ENCODE data around the gene ATXN1L.

DNA sequence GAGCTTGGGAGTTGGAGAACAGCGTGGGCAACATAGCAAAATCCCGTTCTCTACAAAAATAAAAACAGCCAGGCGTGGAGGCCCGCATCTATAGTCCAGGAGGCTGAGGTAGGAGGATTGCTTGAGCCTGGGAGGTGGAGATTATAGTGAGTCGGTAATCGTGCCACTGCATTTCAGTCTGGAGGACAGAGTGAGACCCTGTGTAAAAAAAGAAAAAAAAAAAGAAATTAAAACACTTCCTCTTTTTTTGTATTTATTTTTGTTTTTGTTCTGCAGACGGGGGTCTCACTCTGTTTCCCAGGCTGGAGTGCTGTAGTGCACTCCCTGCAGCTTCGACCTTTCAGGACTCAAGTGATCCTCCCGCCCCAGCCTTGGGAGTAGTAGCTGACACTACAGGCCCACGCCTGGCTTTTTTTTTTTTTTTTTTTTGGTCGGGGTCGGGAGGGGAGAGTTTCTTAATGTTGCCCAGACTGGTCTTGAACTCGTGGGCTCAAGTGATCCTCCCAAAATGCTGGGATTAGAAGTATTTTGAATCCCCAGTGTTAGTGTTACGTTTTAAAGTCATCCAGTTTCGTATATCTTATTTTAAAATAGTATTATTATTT lies 51.1 kb downstream of the ATXN1L start:
- TF ChIP-seq, protein P1, sequence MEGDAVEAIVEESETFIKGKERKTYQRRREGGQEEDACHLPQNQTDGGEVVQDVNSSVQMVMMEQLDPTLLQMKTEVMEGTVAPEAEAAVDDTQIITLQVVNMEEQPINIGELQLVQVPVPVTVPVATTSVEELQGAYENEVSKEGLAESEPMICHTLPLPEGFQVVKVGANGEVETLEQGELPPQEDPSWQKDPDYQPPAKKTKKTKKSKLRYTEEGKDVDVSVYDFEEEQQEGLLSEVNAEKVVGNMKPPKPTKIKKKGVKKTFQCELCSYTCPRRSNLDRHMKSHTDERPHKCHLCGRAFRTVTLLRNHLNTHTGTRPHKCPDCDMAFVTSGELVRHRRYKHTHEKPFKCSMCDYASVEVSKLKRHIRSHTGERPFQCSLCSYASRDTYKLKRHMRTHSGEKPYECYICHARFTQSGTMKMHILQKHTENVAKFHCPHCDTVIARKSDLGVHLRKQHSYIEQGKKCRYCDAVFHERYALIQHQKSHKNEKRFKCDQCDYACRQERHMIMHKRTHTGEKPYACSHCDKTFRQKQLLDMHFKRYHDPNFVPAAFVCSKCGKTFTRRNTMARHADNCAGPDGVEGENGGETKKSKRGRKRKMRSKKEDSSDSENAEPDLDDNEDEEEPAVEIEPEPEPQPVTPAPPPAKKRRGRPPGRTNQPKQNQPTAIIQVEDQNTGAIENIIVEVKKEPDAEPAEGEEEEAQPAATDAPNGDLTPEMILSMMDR (IDR thresholded peaks at IDR 0.05 in 4 of 5, conservative IDR thresholded peaks at IDR 0.05 in 1 of 5): no peak
- TF ChIP-seq POLR2A (IDR thresholded peaks at IDR 0.05): no peak

All from gastrocnemius medialis (tissue), 4 donors.